H1 (cell line): ENCODE data around the gene LRRC28. TPM values are rescaled to one million over a fixed set of nuclear protein-coding genes. Genes with fewer than 3 reads are reported as not detected.

ENCODE experiments used
- CTCF ChIA-PET: fragments of 300-600 bp; sonication (Branson Sonifier 250); formaldehyde crosslinking; loops from one replicate; lab custom pipeline; 2021; ENCODE audit not compliant: partially characterized antibody; lab: Charles Lee
- POLR2A ChIA-PET: fragments of 300-600 bp; sonication (Branson Sonifier 250); formaldehyde crosslinking; loops from one replicate; lab custom pipeline; 2021; ENCODE audit warnings: inconsistent platforms; ENCODE audit not compliant: partially characterized antibody; lab: Charles Lee
- DNase-seq, 2 experiments: peaks; one replicate each; pipeline versions ENCODE4 v3.0.0 to v3.0.0-alpha.2; 2010 to 2022; ENCODE audit warnings: low spot score in 2 of 2, low read depth in 1 of 2, mixed read lengths in 1 of 2
- FAIRE-seq: peaks from 2 replicates; lab custom pipeline; 2011; peaks lifted over from hg19 to GRCh38; lab: Jason Lieb, UNC
- H2AFZ ChIP-seq: 2 replicates; pipeline ENCODE4 v1.8.1; 2012; ENCODE audit warnings: low read length, inconsistent platforms
- H2AK5ac ChIP-seq: 2 replicates; pipeline ENCODE4 v1.6.1; 2013; ENCODE audit warnings: low read depth, low read length
- H2BK120ac ChIP-seq: replicated peaks from 2 replicates; pipeline ENCODE3; 2013; ENCODE audit warnings: low read depth, low read length, inconsistent platforms
- H2BK12ac ChIP-seq: 2 replicates; pipeline ENCODE4 v1.6.1; 2013; ENCODE audit warnings: low read depth, low read length
- H2BK15ac ChIP-seq: 2 replicates; pipeline ENCODE4 v1.6.1; 2013; ENCODE audit warnings: low read length
- H2BK20ac ChIP-seq: 2 replicates; pipeline ENCODE4 v1.6.1; 2013; ENCODE audit warnings: low read length
- H2BK5ac ChIP-seq: 2 replicates; pipeline ENCODE4 v1.6.1; 2013; ENCODE audit warnings: low read depth, low read length
- H3K14ac ChIP-seq: 2 replicates; pipeline ENCODE4 v1.6.1; 2013; ENCODE audit warnings: inconsistent platforms; ENCODE audit not compliant: insufficient read length
- H3K18ac ChIP-seq: 2 replicates; pipeline ENCODE4 v1.6.1; 2013; ENCODE audit warnings: low read length; ENCODE audit errors: extremely low read depth
- H3K23ac ChIP-seq: 2 replicates; pipeline ENCODE4 v1.6.1; 2013; ENCODE audit warnings: inconsistent platforms; ENCODE audit not compliant: insufficient read length
- H3K23me2 ChIP-seq: 2 replicates; pipeline ENCODE4 v1.6.1; 2013; ENCODE audit warnings: low read depth, low read length
- H3K27ac ChIP-seq: 2 replicates; pipeline ENCODE4 v1.6.1; 2011; ENCODE audit warnings: low read depth, low read length, inconsistent platforms
- H3K27me3 ChIP-seq, 4 experiments: replicated peaks in 1 of 4; 1 replicate in 1 of 4; 2 replicates in 3 of 4; pipeline versions ENCODE4 v1.6.1 to v1.8.1; 2011 to 2013; ENCODE audit warnings: low read length in 3 of 4, mild to moderate bottlenecking in 3 of 4, inconsistent platforms in 2 of 4, mixed read lengths in 2 of 4, moderate library complexity in 1 of 4; ENCODE audit not compliant: control insufficient read depth in 3 of 4, insufficient read depth in 3 of 4; ENCODE audit errors: extremely low read depth in 1 of 4
- H3K36me3 ChIP-seq, 4 experiments: 2 replicates each; pipeline versions ENCODE4 v1.6.1 to v1.8.1; 2011 to 2013; ENCODE audit warnings: mild to moderate bottlenecking in 4 of 4, low read length in 3 of 4, moderate library complexity in 2 of 4, control low read depth in 1 of 4, inconsistent platforms in 1 of 4; ENCODE audit not compliant: insufficient read depth in 4 of 4, control insufficient read depth in 2 of 4
- H3K4ac ChIP-seq: replicated peaks from 2 replicates; pipeline ENCODE3; 2013; ENCODE audit warnings: low read length, low read depth, mixed read lengths, inconsistent platforms; ENCODE audit not compliant: insufficient read length
- H3K4me1 ChIP-seq, 4 experiments: replicated peaks in 1 of 4; 1 replicate in 1 of 4; 2 replicates in 3 of 4; pipeline versions ENCODE4 v1.6.1 to v1.8.1; 2011 to 2013; ENCODE audit warnings: low read length in 3 of 4, inconsistent platforms in 2 of 4, mixed read lengths in 1 of 4; ENCODE audit not compliant: insufficient read depth in 4 of 4, control insufficient read depth in 3 of 4
- H3K4me2 ChIP-seq, 2 experiments: 2 replicates each; pipeline versions ENCODE4 v1.6.1 to v1.8.1; 2011 to 2013; ENCODE audit warnings: low read depth in 2 of 2, low read length in 2 of 2, control low read depth in 1 of 2, inconsistent platforms in 1 of 2, mild to moderate bottlenecking in 1 of 2; ENCODE audit not compliant: insufficient read depth in 1 of 2
- H3K4me3 ChIP-seq, 4 experiments: fragments of 200-600, 300-600 bp in 1 of 4; sonication (generic), shearing (Covaris generic), sonication (Bioruptor Twin) in 1 of 4; 2 replicates each; pipeline versions ENCODE4 v1.5.1 to v1.8.1; 2011 to 2016; ENCODE audit warnings: low read length in 4 of 4, low read depth in 3 of 4, control low read depth in 2 of 4, inconsistent platforms in 2 of 4, mild to moderate bottlenecking in 2 of 4, mixed read lengths in 1 of 4, moderate library complexity in 1 of 4; ENCODE audit not compliant: insufficient read depth in 2 of 4; ENCODE audit errors: extremely low read depth in 1 of 4
- H3K56ac ChIP-seq: replicated peaks from 2 replicates; pipeline ENCODE3; 2013; ENCODE audit warnings: low read depth, mild to moderate bottlenecking, mixed read lengths, low read length, inconsistent platforms; ENCODE audit not compliant: insufficient read length
- H3K79me1 ChIP-seq: 2 replicates; pipeline ENCODE4 v1.6.1; 2013; ENCODE audit warnings: low read depth, low read length, control low read depth
- H3K79me2 ChIP-seq, 2 experiments: 2 replicates each; pipeline versions ENCODE4 v1.6.1 to v1.8.1; 2012 to 2013; ENCODE audit warnings: low read length in 2 of 2, mild to moderate bottlenecking in 2 of 2, inconsistent platforms in 1 of 2; ENCODE audit not compliant: insufficient read depth in 2 of 2, control insufficient read depth in 1 of 2
- H3K9ac ChIP-seq, 4 experiments: replicated peaks in 1 of 4; 1 replicate in 1 of 4; 2 replicates in 3 of 4; pipeline versions ENCODE4 v1.6.1 to v1.8.1; 2011 to 2013; ENCODE audit warnings: low read depth in 3 of 4, low read length in 3 of 4, control low read depth in 2 of 4, mild to moderate bottlenecking in 2 of 4, moderate library complexity in 2 of 4, inconsistent platforms in 1 of 4; ENCODE audit errors: extremely low read depth in 1 of 4
- H3K9me3 ChIP-seq, 2 experiments: 2 replicates each; pipeline versions ENCODE4 v1.6.1 to v1.8.1; 2012 to 2013; ENCODE audit warnings: mild to moderate bottlenecking in 2 of 2, moderate library complexity in 2 of 2, control low read depth in 1 of 2, inconsistent platforms in 1 of 2, low read depth in 1 of 2, low read length in 1 of 2, mixed read lengths in 1 of 2; ENCODE audit not compliant: insufficient read depth in 2 of 2
- H4K20me1 ChIP-seq, 2 experiments: replicated peaks in 1 of 2; 2 replicates each; pipeline versions ENCODE3 to v1.8.1; 2011 to 2013; ENCODE audit warnings: inconsistent platforms in 2 of 2, low read length in 2 of 2, mild to moderate bottlenecking in 1 of 2; ENCODE audit not compliant: insufficient read depth in 2 of 2, control insufficient read depth in 1 of 2
- H4K5ac ChIP-seq: 2 replicates; pipeline ENCODE4 v1.6.1; 2013; ENCODE audit warnings: low read length, low read depth, mixed read lengths, inconsistent platforms; ENCODE audit not compliant: insufficient read length
- H4K8ac ChIP-seq: 2 replicates; pipeline ENCODE4 v1.8.0; 2013; ENCODE audit warnings: mild to moderate bottlenecking, moderate library complexity, low read length, inconsistent platforms; ENCODE audit not compliant: insufficient read depth; ENCODE audit errors: extremely low read depth
- H4K91ac ChIP-seq: replicated peaks from 2 replicates; pipeline ENCODE3; 2013; ENCODE audit warnings: low read length, mixed read lengths, inconsistent platforms; ENCODE audit not compliant: insufficient read length
- BCL11A ChIP-seq, 2 experiments: IDR thresholded peaks; one replicate each; pipeline ENCODE4 v1.6.1; 2011; ENCODE audit warnings: low read depth in 2 of 2, low read length in 2 of 2, mild to moderate bottlenecking in 2 of 2
- CBX8 ChIP-seq: fragments of 300-800, 300-1000 bp; sonication (generic); IDR thresholded peaks from 2 replicates; pipeline ENCODE4 v1.7.1; 2016; ENCODE audit warnings: low read depth, low read length, borderline replicate concordance
- CEBPB ChIP-seq: IDR thresholded peaks from 2 replicates; pipeline ENCODE4 v1.6.1; 2012; ENCODE audit warnings: low read depth, low read length
- CHD1 ChIP-seq: IDR thresholded peaks from 2 replicates; pipeline ENCODE4 v1.6.1; 2012; ENCODE audit warnings: low read depth, low read length, improper control_type of control experiment
- CHD2 ChIP-seq: IDR thresholded peaks from 2 replicates; pipeline ENCODE4 v1.6.1; 2012; ENCODE audit warnings: low read length, improper control_type of control experiment
- CREB1 ChIP-seq: IDR thresholded peaks from 2 replicates; pipeline ENCODE4 v1.6.1; 2012; ENCODE audit warnings: inconsistent platforms
- CTBP2 ChIP-seq: IDR thresholded peaks from 2 replicates; pipeline ENCODE4 v1.7.0; 2011; ENCODE audit warnings: borderline replicate concordance, mild to moderate bottlenecking, moderate library complexity, mixed read lengths, low read length; ENCODE audit not compliant: insufficient read depth, insufficient read length
- JUND ChIP-seq: IDR thresholded peaks from 2 replicates; pipeline ENCODE4 v1.6.1; 2011; ENCODE audit warnings: mild to moderate bottlenecking, improper control_type of control experiment, low read length
- KDM1A ChIP-seq: fragments of 200-600, 300-600 bp; sonication (generic); IDR thresholded peaks from 2 replicates; pipeline ENCODE4 v1.7.1; 2016; ENCODE audit warnings: mild to moderate bottlenecking, low read length, borderline replicate concordance
- KDM5A ChIP-seq: fragments of 200-600 bp; IDR thresholded peaks from 2 replicates; pipeline ENCODE4 v1.7.1; 2012; ENCODE audit warnings: mild to moderate bottlenecking, low read length, inconsistent platforms, mixed read lengths
- NANOG ChIP-seq: IDR thresholded peaks from 2 replicates; pipeline ENCODE4 v1.6.1; 2011; ENCODE audit warnings: low read length, low read depth, mild to moderate bottlenecking, inconsistent platforms; ENCODE audit not compliant: insufficient read depth, poor library complexity, severe bottlenecking
- RAD21 ChIP-seq, 2 experiments: IDR thresholded peaks in 1 of 2; conservative IDR thresholded peaks in 1 of 2; 2 replicates each; pipeline ENCODE4 v1.6.1; 2011; ENCODE audit warnings: low read depth in 2 of 2, low read length in 2 of 2, improper control_type of control experiment in 1 of 2, inconsistent platforms in 1 of 2, mild to moderate bottlenecking in 1 of 2, moderate library complexity in 1 of 2
- SP4 ChIP-seq: IDR thresholded peaks from 2 replicates; pipeline ENCODE4 v1.6.1; 2012; ENCODE audit warnings: low read length, inconsistent platforms
- TAF1 ChIP-seq: IDR thresholded peaks from 2 replicates; pipeline ENCODE4 v1.6.1; 2011; ENCODE audit warnings: mild to moderate bottlenecking, low read depth, low read length
- WGBS, 2 experiments: shearing (Covaris generic) in 1 of 2; methylation state at CpG; one replicate each; pipeline versions ENCODE4 v1.1.6 to v1.1.7; 2013 to 2015; ENCODE audit warnings: low lambda C conversion rate in 2 of 2, mixed read lengths in 2 of 2, inconsistent platforms in 1 of 2, low coverage in 1 of 2, missing lambda C conversion rate in 1 of 2; ENCODE audit not compliant: insufficient replicate concordance in 2 of 2, insufficient coverage in 1 of 2, insufficient read length in 1 of 2; ENCODE audit errors: extremely low coverage in 1 of 2, missing lambda C conversion rate in 1 of 2; 5-methylcytosine and 5-hydroxymethylcytosine counted together
- polyA plus RNA-seq, 7 experiments: library from polyadenylated mRNA; depleted of rRNA in 3 of 7; stranded (reverse) in 5 of 7; unstranded in 2 of 7; fragments of >200 nt in 5 of 7; fragments of 200-250 nt in 2 of 7; gene quantifications; 1 replicate in 5 of 7; 2 replicates in 1 of 7; 4 replicates in 1 of 7; pipeline versions ENCODE4 v1.2.1 to v1.2.3, GENCODE V29; 2011 to 2013; ENCODE audit warnings: missing spikeins in 2 of 7, mixed read lengths in 2 of 7
- total RNA-seq: library from RNA; stranded (reverse); fragmentation: NEBNext Ultra II Directional; extraction: Animal tissue kit (Norgen Biotek cat#: 25700); gene quantifications from 2 replicates; pipeline ENCODE4 v1.2.1, GENCODE V29; 2021
- TF ChIP-seq, protein P1 (sequence below): IDR thresholded peaks from 2 replicates; pipeline ENCODE4 v1.6.1; 2011; ENCODE audit warnings: low read depth, mild to moderate bottlenecking, low read length; ENCODE audit not compliant: insufficient read depth

Gene LRRC28
- total and polyA plus RNA-seq, 2 of the 8 experiments (the other 6 are each of a cell fraction or from before 2014, with no cell fraction given): 20.2 to 23.3 TPM

DNA sequence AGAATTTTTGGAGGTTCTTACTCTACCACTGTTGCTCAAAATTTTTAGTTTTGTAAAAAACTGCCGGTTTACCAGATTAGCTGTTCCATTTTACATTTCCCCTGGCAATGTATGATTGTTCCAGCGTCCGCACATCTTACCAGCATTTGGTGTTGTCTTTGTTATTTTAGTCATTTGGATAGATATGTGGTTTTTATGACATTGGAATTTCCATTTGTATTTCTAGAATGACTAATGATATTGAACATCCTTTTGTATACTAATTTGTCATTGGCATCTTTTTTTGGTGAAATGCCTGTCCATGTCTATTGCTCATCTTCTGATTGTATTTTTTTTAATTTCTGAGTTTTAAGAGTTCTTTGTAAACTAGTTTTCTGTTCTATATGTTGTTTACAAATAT is 28.5 kb downstream of the LRRC28 start:
- no peak overlapping the region for H2BK5ac ChIP-seq
- no peak overlapping the region for H2BK20ac ChIP-seq
- H3K27me3 ChIP-seq: no peaks in the 10 kb centered on the region
- ChIA-PET CTCF (interaction anchor here (1.5 kb wide), 1 partner anchor 424 kb away, joined by 7 read pairs; no protein-coding TSS in a partner anchor), POLR2A (no interaction called here)
- H3K79me2 ChIP-seq: no peaks in the 10 kb centered on the region
- H3K23ac ChIP-seq: no peak overlapping the region
- 87% methylated on average over 3 of the region's 3 CpGs; no CpG with 5 or more reads in 1 of the 2 experiments for WGBS, 2 experiments
- no peak overlapping the region for H4K91ac ChIP-seq
- H3K36me3 ChIP-seq: no peaks in the 10 kb centered on the region
- no peak overlapping the region for H3K27ac ChIP-seq
- H3K79me1 ChIP-seq: no peaks in the 10 kb centered on the region
- H3K9ac ChIP-seq: no peak overlapping the region
- no peak overlapping the region for H4K5ac ChIP-seq
- no peaks in the 10 kb centered on the region for H3K23me2 ChIP-seq
- H3K4me3 ChIP-seq: no peak overlapping the region
- no peaks in the 10 kb centered on the region for H3K9me3 ChIP-seq
- FAIRE-seq (no peak), DNase-seq (no peak)
- no peak overlapping the region for H3K4me2 ChIP-seq
- no peak overlapping the region for H4K8ac ChIP-seq
- H2BK120ac ChIP-seq: no peak overlapping the region
- no peak overlapping the region for H2BK12ac ChIP-seq
- H4K20me1 ChIP-seq: no peaks in the 10 kb centered on the region
- H2AK5ac ChIP-seq: no peak overlapping the region
- H2AFZ ChIP-seq: no peak overlapping the region
- H3K56ac ChIP-seq: no peak overlapping the region
- no peak overlapping the region for H3K4ac ChIP-seq
- no peak overlapping the region for H3K18ac ChIP-seq
- H3K14ac ChIP-seq: no peak overlapping the region
- H3K4me1 ChIP-seq: peaks cover 2 to 6% (median 3%) of the 10 kb centered on the region in 4 experiments; a peak in 2 of 7 replicates
- no peak overlapping the region for H2BK15ac ChIP-seq
- no peak for TF ChIP-seq KDM1A
- TF ChIP-seq, protein P1, sequence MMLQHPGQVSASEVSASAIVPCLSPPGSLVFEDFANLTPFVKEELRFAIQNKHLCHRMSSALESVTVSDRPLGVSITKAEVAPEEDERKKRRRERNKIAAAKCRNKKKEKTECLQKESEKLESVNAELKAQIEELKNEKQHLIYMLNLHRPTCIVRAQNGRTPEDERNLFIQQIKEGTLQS: no peak
- TF ChIP-seq JUND: no peak
- no peak for TF ChIP-seq CEBPB
- no peak for TF ChIP-seq RAD21 (IDR thresholded peaks at IDR 0.05 in 1 of 2, conservative IDR thresholded peaks at IDR 0.05 in 1 of 2; ENCODE audit: low read depth in 2 of 2, low read length in 2 of 2)
- TF ChIP-seq BCL11A (IDR thresholded peaks at IDR 0.05; ENCODE audit: low read depth in 2 of 2, low read length in 2 of 2): no peak
- no peak for TF ChIP-seq CHD2
- no peak for TF ChIP-seq CHD1
- TF ChIP-seq SP4: no peak
- TF ChIP-seq NANOG: no peak
- TF ChIP-seq KDM5A: no peak
- TF ChIP-seq CREB1: no peak
- TF ChIP-seq CTBP2: no peak
- TF ChIP-seq TAF1: no peak
- no peak for TF ChIP-seq CBX8
